IMR-90 (cell line): ENCODE data around the gene IDI2.

ENCODE experiments used
- BHLHE40 ChIP-seq: fragments of 150-350 bp; IDR thresholded peaks from 2 replicates; pipeline ENCODE4 v1.6.1; 2016; ENCODE audit warnings: mild to moderate bottlenecking, low read depth, low read length
- CTCF ChIP-seq: conservative IDR thresholded peaks from 2 replicates; pipeline ENCODE4 v1.5.1; 2012; ENCODE audit warnings: mild to moderate bottlenecking, low read depth, low read length, improper control_type of control experiment

GRCh38 chr10:971150-971542 is 54.5 kb downstream of the IDI2 start:
- no peak for TF ChIP-seq CTCF
- TF ChIP-seq BHLHE40 = no peak
